ENCODE results near the gene ITPA.
A peak's percentile ranks its signal among the peaks of the same experiment; 100 is the strongest.

Gene ITPA

GRCh38 chr20:3209257-3209945 is at the start of gene ITPA:
Gene ITPA (plus strand): TSS chr20:3209498. CDS start chr20:3209552, 54 bp downstream.
- Histone ChIP-seq H3K27me3 (ENCODE audit: low read depth, low read length) (no peaks in the 10 kb centered on the region), H3K4me3 (ENCODE audit: low read depth in 1 of 2, low read length in 2 of 2) (peak within 1 kb of the TSS; percentile 80 to 98), H3K9me3 (ENCODE audit: control insufficient read depth in 1 of 2, low read length in 2 of 2) (no peaks in the 10 kb centered on the region), H3K27ac (ENCODE audit: low read length) (peak within 1 kb of the TSS; percentile 56), H3K4me1 (ENCODE audit: control insufficient read depth in 1 of 2, insufficient read depth in 2 of 2, low read length in 2 of 2) (peaks cover 0 to 18% of the 10 kb centered on the region in 2 donors), H3K36me3 (ENCODE audit: control insufficient read depth in 1 of 2, insufficient read depth in 2 of 2, low read length in 2 of 2) (peaks cover 0 to 10% of the 10 kb centered on the region in 2 donors)

DNA sequence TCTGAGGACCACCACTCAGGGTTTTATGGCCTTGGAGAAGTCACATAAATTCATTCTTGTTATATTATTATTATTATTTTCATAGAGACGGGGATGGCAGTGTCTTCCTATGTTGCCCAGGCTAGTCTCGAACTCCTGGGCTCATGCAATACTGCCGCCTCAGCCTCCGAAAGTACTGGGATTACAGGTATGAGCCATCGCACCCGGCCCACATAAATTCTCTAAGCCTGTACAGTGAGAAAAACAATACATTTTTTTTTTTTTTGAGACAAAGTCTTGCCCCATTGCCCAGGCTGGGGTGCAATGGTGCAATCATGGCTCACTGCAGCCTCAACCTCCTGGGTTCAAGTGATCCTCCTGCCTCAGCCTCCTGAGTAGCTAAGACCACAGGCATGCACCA is 48.9 kb upstream of the ITPA start:
- H3K27ac ChIP-seq (ENCODE audit: low read length) = no peak overlapping the region
- peak overlapping the region in 1 of 2 donors; percentile 96 for H3K4me3 ChIP-seq (ENCODE audit: low read depth in 1 of 2, low read length in 2 of 2)
- peaks cover 17 to 31% of the 10 kb centered on the region in 2 donors for H3K4me1 ChIP-seq (ENCODE audit: control insufficient read depth in 1 of 2, insufficient read depth in 2 of 2, low read length in 2 of 2)
- no peaks in the 10 kb centered on the region for H3K9me3 ChIP-seq (ENCODE audit: control insufficient read depth in 1 of 2, low read length in 2 of 2)
- no peaks in the 10 kb centered on the region for H3K27me3 ChIP-seq (ENCODE audit: low read depth, low read length)
- H3K36me3 ChIP-seq (ENCODE audit: control insufficient read depth in 1 of 2, insufficient read depth in 2 of 2, low read length in 2 of 2) = no peaks in the 10 kb centered on the region

DNA sequence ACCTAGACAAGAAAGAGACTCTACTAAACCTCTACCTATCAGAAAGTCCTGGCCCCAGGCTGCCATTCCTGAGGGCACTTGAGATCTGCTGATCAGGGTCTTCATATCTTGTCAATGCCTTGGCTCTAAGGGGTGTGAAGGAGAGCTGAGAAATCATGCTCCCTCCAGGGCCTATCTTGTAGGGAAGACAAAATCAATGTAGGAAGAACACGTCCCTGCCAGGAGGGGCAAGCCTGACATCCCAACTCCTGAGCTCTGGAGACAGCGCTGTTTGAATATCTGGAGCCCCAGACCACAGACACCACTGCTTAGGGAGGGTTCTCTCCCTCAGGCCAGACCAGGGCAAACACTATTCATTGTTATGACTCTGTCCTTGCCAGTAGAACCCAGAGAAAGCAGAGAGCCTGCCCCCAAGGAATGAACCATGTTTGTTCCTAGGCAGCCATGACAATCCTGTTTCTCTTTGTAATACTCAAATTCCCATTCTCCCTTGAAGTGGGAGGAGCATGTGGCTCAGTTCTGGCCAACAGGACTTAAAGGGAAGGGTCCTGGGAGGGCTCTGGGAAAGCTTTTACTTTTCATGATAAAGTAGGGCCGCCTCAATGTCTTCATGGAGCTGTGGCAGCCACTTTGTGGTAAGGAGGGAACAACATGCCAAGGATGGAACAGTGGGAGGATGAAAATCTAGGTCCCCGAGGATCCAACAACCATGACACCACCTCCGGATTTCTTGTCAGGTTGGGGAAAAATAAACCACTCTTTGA is 47.8 kb upstream of the ITPA start:
- H3K27me3 ChIP-seq (ENCODE audit: low read depth, low read length) = no peaks in the 10 kb centered on the region
- no peaks in the 10 kb centered on the region for H3K36me3 ChIP-seq (ENCODE audit: control insufficient read depth in 1 of 2, insufficient read depth in 2 of 2, low read length in 2 of 2)
- H3K4me1 ChIP-seq (ENCODE audit: control insufficient read depth in 1 of 2, insufficient read depth in 2 of 2, low read length in 2 of 2) = peaks cover 16 to 33% of the 10 kb centered on the region in 2 donors
- H3K4me3 ChIP-seq (ENCODE audit: low read depth in 1 of 2, low read length in 2 of 2) = no peak overlapping the region
- H3K9me3 ChIP-seq (ENCODE audit: control insufficient read depth in 1 of 2, low read length in 2 of 2) = no peaks in the 10 kb centered on the region
- H3K27ac ChIP-seq (ENCODE audit: low read length) = no peak overlapping the region

- Histone ChIP-seq H3K36me3 (ENCODE audit: control insufficient read depth in 1 of 2, insufficient read depth in 2 of 2, low read length in 2 of 2) (no peaks in the 10 kb centered on the region), H3K4me3 (ENCODE audit: low read depth in 1 of 2, low read length in 2 of 2) (no peak overlapping the region), H3K9me3 (ENCODE audit: control insufficient read depth in 1 of 2, low read length in 2 of 2) (no peaks in the 10 kb centered on the region), H3K27ac (ENCODE audit: low read length) (no peak overlapping the region), H3K4me1 (ENCODE audit: control insufficient read depth in 1 of 2, insufficient read depth in 2 of 2, low read length in 2 of 2) (peaks cover 10 to 27% of the 10 kb centered on the region in 2 donors), H3K27me3 (ENCODE audit: low read depth, low read length) (no peaks in the 10 kb centered on the region)
Observed at GRCh38 chr20:3162080-3162611, 47.2 kb upstream of the ITPA start.

GRCh38 chr20:3163099-3164042 is 45.9 kb upstream of the ITPA start:
- peaks cover 0 to 15% of the 10 kb centered on the region in 2 donors for H3K4me1 ChIP-seq (ENCODE audit: control insufficient read depth in 1 of 2, insufficient read depth in 2 of 2, low read length in 2 of 2)
- H3K36me3 ChIP-seq (ENCODE audit: control insufficient read depth in 1 of 2, insufficient read depth in 2 of 2, low read length in 2 of 2) = no peaks in the 10 kb centered on the region
- no peaks in the 10 kb centered on the region for H3K27me3 ChIP-seq (ENCODE audit: low read depth, low read length)
- no peak overlapping the region for H3K4me3 ChIP-seq (ENCODE audit: low read depth in 1 of 2, low read length in 2 of 2)
- no peak overlapping the region for H3K27ac ChIP-seq (ENCODE audit: low read length)
- no peaks in the 10 kb centered on the region for H3K9me3 ChIP-seq (ENCODE audit: control insufficient read depth in 1 of 2, low read length in 2 of 2)

GRCh38 chr20:3164043-3164762 is 45.1 kb upstream of the ITPA start:
- no peak overlapping the region for H3K4me3 ChIP-seq (ENCODE audit: low read depth in 1 of 2, low read length in 2 of 2)
- no peaks in the 10 kb centered on the region for H3K9me3 ChIP-seq (ENCODE audit: control insufficient read depth in 1 of 2, low read length in 2 of 2)
- no peaks in the 10 kb centered on the region for H3K36me3 ChIP-seq (ENCODE audit: control insufficient read depth in 1 of 2, insufficient read depth in 2 of 2, low read length in 2 of 2)
- peaks cover 0 to 9% of the 10 kb centered on the region in 2 donors for H3K4me1 ChIP-seq (ENCODE audit: control insufficient read depth in 1 of 2, insufficient read depth in 2 of 2, low read length in 2 of 2)
- H3K27me3 ChIP-seq (ENCODE audit: low read depth, low read length) = no peaks in the 10 kb centered on the region
- no peak overlapping the region for H3K27ac ChIP-seq (ENCODE audit: low read length)

- H3K9me3 ChIP-seq (ENCODE audit: control insufficient read depth in 1 of 2, low read length in 2 of 2) = no peaks in the 10 kb centered on the region
- H3K36me3 ChIP-seq (ENCODE audit: control insufficient read depth in 1 of 2, insufficient read depth in 2 of 2, low read length in 2 of 2) = no peaks in the 10 kb centered on the region
- no peaks in the 10 kb centered on the region for H3K27me3 ChIP-seq (ENCODE audit: low read depth, low read length)
- no peak overlapping the region for H3K27ac ChIP-seq (ENCODE audit: low read length)
- peaks cover 0 to 9% of the 10 kb centered on the region in 2 donors for H3K4me1 ChIP-seq (ENCODE audit: control insufficient read depth in 1 of 2, insufficient read depth in 2 of 2, low read length in 2 of 2)
- H3K4me3 ChIP-seq (ENCODE audit: low read depth in 1 of 2, low read length in 2 of 2) = no peak overlapping the region
Observed at GRCh38 chr20:3164763-3165410, 44.4 kb upstream of the ITPA start.

GRCh38 chr20:3165473-3166337 is 43.6 kb upstream of the ITPA start:
- Histone ChIP-seq H3K9me3 (ENCODE audit: control insufficient read depth in 1 of 2, low read length in 2 of 2) (no peaks in the 10 kb centered on the region), H3K4me3 (ENCODE audit: low read depth in 1 of 2, low read length in 2 of 2) (no peak overlapping the region), H3K27ac (ENCODE audit: low read length) (no peak overlapping the region), H3K4me1 (ENCODE audit: control insufficient read depth in 1 of 2, insufficient read depth in 2 of 2, low read length in 2 of 2) (peaks cover 0 to 9% of the 10 kb centered on the region in 2 donors), H3K27me3 (ENCODE audit: low read depth, low read length) (no peaks in the 10 kb centered on the region), H3K36me3 (ENCODE audit: control insufficient read depth in 1 of 2, insufficient read depth in 2 of 2, low read length in 2 of 2) (no peaks in the 10 kb centered on the region)

DNA sequence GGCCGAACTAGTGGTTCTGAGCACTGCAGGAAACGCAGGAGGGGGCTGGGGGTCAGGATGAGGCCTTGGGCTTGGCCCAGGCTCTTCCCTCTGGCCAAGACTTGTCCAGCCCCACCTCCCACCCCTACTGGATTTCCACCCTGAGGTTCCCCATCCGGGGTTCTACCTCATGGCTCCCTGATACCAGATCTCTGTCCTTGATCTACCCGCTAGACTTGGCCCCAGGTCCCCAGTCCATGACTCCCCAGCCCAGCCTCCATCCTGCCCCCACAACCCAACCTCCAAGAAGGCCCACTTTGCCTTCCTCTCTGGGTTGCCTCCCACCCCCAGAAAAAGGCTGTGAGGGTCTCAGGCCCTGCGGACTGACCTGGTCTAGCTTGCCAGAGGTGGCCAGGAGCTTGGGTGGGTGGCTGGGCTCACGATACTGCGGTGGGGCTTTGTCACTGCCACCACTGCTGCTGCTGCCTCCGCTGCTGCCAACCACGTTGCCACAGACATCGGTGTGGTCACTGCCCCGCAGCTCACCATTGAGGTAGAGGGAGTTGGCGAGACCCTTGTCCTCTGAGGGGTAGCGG is 42.9 kb upstream of the ITPA start:
- Histone ChIP-seq H3K27me3 (ENCODE audit: low read depth, low read length) (no peaks in the 10 kb centered on the region), H3K9me3 (ENCODE audit: control insufficient read depth in 1 of 2, low read length in 2 of 2) (no peaks in the 10 kb centered on the region), H3K4me3 (ENCODE audit: low read depth in 1 of 2, low read length in 2 of 2) (no peak overlapping the region), H3K27ac (ENCODE audit: low read length) (no peak overlapping the region), H3K36me3 (ENCODE audit: control insufficient read depth in 1 of 2, insufficient read depth in 2 of 2, low read length in 2 of 2) (no peaks in the 10 kb centered on the region), H3K4me1 (ENCODE audit: control insufficient read depth in 1 of 2, insufficient read depth in 2 of 2, low read length in 2 of 2) (peaks cover 0 to 9% of the 10 kb centered on the region in 2 donors)

Measured in muscle layer of duodenum (tissue), 2 donors.